H9 (cell line): ENCODE measurements around the gene ZNF609. TPM values are rescaled to one million over a fixed set of nuclear protein-coding genes. Genes with fewer than 3 reads are reported as not detected.
A peak's percentile ranks its signal among the peaks of the same experiment; 100 is the strongest.

Experiments
- DNase-seq: peaks from one replicate; pipeline ENCODE4 v3.0.0-alpha.2; 2017
- H2AFZ ChIP-seq: one replicate; pipeline ENCODE4 v1.6.1; 2013; ENCODE audit warnings: mild to moderate bottlenecking, low read length, control low read depth, moderate library complexity
- H2AK5ac ChIP-seq: 2 replicates; pipeline ENCODE4 v1.6.1; 2013; ENCODE audit warnings: low read length, control low read depth, mixed read lengths; ENCODE audit not compliant: insufficient read length
- H2BK120ac ChIP-seq: one replicate; pipeline ENCODE4 v1.6.1; 2013; ENCODE audit warnings: low read depth, mild to moderate bottlenecking, low read length, control low read depth, inconsistent platforms; ENCODE audit not compliant: poor library complexity, severe bottlenecking
- H2BK12ac ChIP-seq: 2 replicates; pipeline ENCODE4 v1.6.1; 2013; ENCODE audit warnings: low read length, control low read depth, mixed read lengths, low read depth; ENCODE audit not compliant: insufficient read length
- H2BK15ac ChIP-seq: 2 replicates; pipeline ENCODE4 v1.6.1; 2013; ENCODE audit warnings: low read depth, low read length, control low read depth
- H2BK20ac ChIP-seq: one replicate; pipeline ENCODE4 v1.6.1; 2013; ENCODE audit warnings: low read depth, mild to moderate bottlenecking, low read length, control low read depth, inconsistent platforms; ENCODE audit not compliant: poor library complexity, severe bottlenecking
- H2BK5ac ChIP-seq: 2 replicates; pipeline ENCODE4 v1.6.1; 2013; ENCODE audit warnings: low read length, control low read depth, mixed read lengths; ENCODE audit not compliant: insufficient read length
- H3K14ac ChIP-seq: 2 replicates; pipeline ENCODE4 v1.6.1; 2013; ENCODE audit warnings: low read length, control low read depth; ENCODE audit not compliant: insufficient read depth
- H3K18ac ChIP-seq: 2 replicates; pipeline ENCODE4 v1.6.1; 2013; ENCODE audit warnings: low read depth, mild to moderate bottlenecking, mixed read lengths, low read length, control low read depth; ENCODE audit not compliant: insufficient read length
- H3K23ac ChIP-seq: 2 replicates; pipeline ENCODE4 v1.6.1; 2013; ENCODE audit warnings: low read length, control low read depth, mixed read lengths, low read depth; ENCODE audit not compliant: insufficient read length
- H3K23me2 ChIP-seq: 2 replicates; pipeline ENCODE4 v1.6.1; 2013; ENCODE audit warnings: low read depth, mild to moderate bottlenecking, mixed read lengths, low read length, control low read depth; ENCODE audit not compliant: insufficient read length, poor library complexity, severe bottlenecking
- H3K27ac ChIP-seq: 2 replicates; pipeline ENCODE4 v1.5.1; 2013; ENCODE audit warnings: low read length, control low read depth, mixed read lengths, low read depth; ENCODE audit not compliant: insufficient read length
- H3K27me3 ChIP-seq: 2 replicates; pipeline ENCODE4 v1.6.1; 2013; ENCODE audit warnings: low read length, control low read depth, inconsistent platforms; ENCODE audit not compliant: insufficient read depth
- H3K4ac ChIP-seq: 2 replicates; pipeline ENCODE4 v1.6.1; 2013; ENCODE audit warnings: low read depth, mild to moderate bottlenecking, control low read depth, inconsistent platforms, low read length, moderate library complexity
- H3K4me1 ChIP-seq: 2 replicates; pipeline ENCODE4 v1.6.1; 2013; ENCODE audit warnings: low read length, control low read depth, inconsistent platforms; ENCODE audit not compliant: insufficient read depth
- H3K4me2 ChIP-seq: 2 replicates; pipeline ENCODE4 v1.6.1; 2013; ENCODE audit warnings: low read length, control low read depth, mixed read lengths; ENCODE audit not compliant: insufficient read length, insufficient read depth
- H3K56ac ChIP-seq: 2 replicates; pipeline ENCODE4 v1.6.1; 2013; ENCODE audit warnings: low read depth, mild to moderate bottlenecking, mixed read lengths, low read length, control low read depth; ENCODE audit not compliant: insufficient read length
- H3K79me1 ChIP-seq: 2 replicates; pipeline ENCODE4 v1.6.1; 2013; ENCODE audit warnings: low read depth, mild to moderate bottlenecking, moderate library complexity, low read length, control low read depth, inconsistent platforms; ENCODE audit not compliant: insufficient read depth, poor library complexity, severe bottlenecking
- H3K79me2 ChIP-seq: 2 replicates; pipeline ENCODE4 v1.6.1; 2013; ENCODE audit warnings: low read length, control low read depth, inconsistent platforms; ENCODE audit not compliant: insufficient read depth
- H3K9ac ChIP-seq: 2 replicates; pipeline ENCODE4 v1.6.1; 2013; ENCODE audit warnings: low read length, control low read depth, mixed read lengths; ENCODE audit not compliant: insufficient read length; ENCODE audit errors: extremely low read depth
- H3K9me3 ChIP-seq: one replicate; pipeline ENCODE4 v1.6.1; 2013; ENCODE audit warnings: low read depth, low read length, inconsistent platforms; ENCODE audit not compliant: control insufficient read depth
- H3T11ph ChIP-seq: one replicate; pipeline ENCODE4 v1.6.1; 2013; ENCODE audit warnings: mild to moderate bottlenecking, low read length, control low read depth, inconsistent platforms
- H4K20me1 ChIP-seq: one replicate; pipeline ENCODE4 v1.6.1; 2013; ENCODE audit not compliant: control insufficient read depth, insufficient read length, insufficient read depth
- H4K5ac ChIP-seq: 2 replicates; pipeline ENCODE4 v1.6.1; 2013; ENCODE audit warnings: low read depth, mild to moderate bottlenecking, mixed read lengths, low read length, control low read depth; ENCODE audit not compliant: insufficient read length
- H4K8ac ChIP-seq: replicated peaks from 2 replicates; pipeline ENCODE4 v1.6.1; 2013; ENCODE audit warnings: low read length, control low read depth, mixed read lengths, low read depth; ENCODE audit not compliant: insufficient read length
- H4K91ac ChIP-seq: 2 replicates; pipeline ENCODE4 v1.6.1; 2013; ENCODE audit warnings: low read depth, mild to moderate bottlenecking, moderate library complexity, mixed read lengths, low read length, control low read depth; ENCODE audit not compliant: insufficient read length
- H3K27ac Mint-ChIP-seq, 3 experiments: 2 replicates in 2 of 3; 3 replicates in 1 of 3; pipeline ENCODE4 v1.8.0; 2020 to 2021; ENCODE audit warnings: mixed read lengths in 3 of 3, mild to moderate bottlenecking in 1 of 3, moderate library complexity in 1 of 3
- H3K27me3 Mint-ChIP-seq: 2 replicates; pipeline ENCODE4 v1.8.0; 2021; ENCODE audit warnings: low read depth, mild to moderate bottlenecking, moderate library complexity, mixed read lengths
- H3K36me3 Mint-ChIP-seq, 3 experiments: 2 replicates in 2 of 3; 3 replicates in 1 of 3; pipeline ENCODE4 v1.8.0; 2020 to 2021; ENCODE audit warnings: low read depth in 3 of 3, mixed read lengths in 3 of 3; ENCODE audit not compliant: insufficient read depth in 1 of 3
- H3K4me1 Mint-ChIP-seq, 2 experiments: 2 replicates each; pipeline ENCODE4 v1.8.0; 2020; ENCODE audit warnings: mixed read lengths in 2 of 2
- H3K4me3 Mint-ChIP-seq, 2 experiments: 2 replicates in 1 of 2; 3 replicates in 1 of 2; pipeline ENCODE4 v1.8.0; 2020 to 2021; ENCODE audit warnings: mild to moderate bottlenecking in 2 of 2, mixed read lengths in 2 of 2, moderate library complexity in 1 of 2
- H3K9me3 Mint-ChIP-seq, 2 experiments: 2 replicates in 1 of 2; 3 replicates in 1 of 2; pipeline ENCODE4 v1.8.0; 2020; ENCODE audit warnings: mild to moderate bottlenecking in 2 of 2, mixed read lengths in 2 of 2, moderate library complexity in 1 of 2
- CTCF ChIP-seq: fragments of 200-600 bp; sonication (generic); conservative IDR thresholded peaks from 3 replicates; pipeline ENCODE4 v1.8.0; 2021; ENCODE audit warnings: antibody characterized with exemption, mild to moderate bottlenecking
- WGBS: extraction: QIAGEN DNeasy Blood & Tissue Kit; methylation state at CpG from one replicate; pipeline ENCODE4 v1.1.7; 2013; ENCODE audit warnings: missing lambda C conversion rate, low lambda C conversion rate, mixed read lengths; ENCODE audit not compliant: insufficient read length; ENCODE audit errors: extremely low coverage; 5-methylcytosine and 5-hydroxymethylcytosine counted together
- total RNA-seq: library from RNA; stranded (reverse); gene quantifications from 2 replicates; pipeline ENCODE4 v1.2.1, GENCODE V29; 2021

ZNF609 gene
- total RNA-seq, 1 experiment from 2014 or later = 45.3 TPM

- H3K9ac ChIP-seq = peak overlapping the region; percentile 83
- WGBS = no CpG with 5 or more reads among the region's 3 CpGs
- no peaks in the 10 kb centered on the region for H4K20me1 ChIP-seq
These were observed 240.7 kb downstream of the ZNF609 start for GRCh38 chr15:64701051-64701450.

More at GRCh38 chr15:64701051-64701450, 240.7 kb downstream of the ZNF609 start:
- H3K4ac ChIP-seq = no peak overlapping the region
- no peak for TF ChIP-seq CTCF
- H3K27ac ChIP-seq = peak overlapping the region; percentile 97
- H2BK120ac ChIP-seq = no peak overlapping the region
- no peak overlapping the region for H3K18ac ChIP-seq
- peaks cover 33% of the 10 kb centered on the region; the same call in 1 of the 2 replicates for H3K79me2 ChIP-seq
- no peak overlapping the region for H3K23ac ChIP-seq
- peaks cover 4% of the 10 kb centered on the region for H3K79me1 ChIP-seq
- no peak overlapping the region for H2AK5ac ChIP-seq
- peak overlapping the region; percentile 78 to 93 for H3K4me3 Mint-ChIP-seq
- H3K14ac ChIP-seq = no peak overlapping the region
- H2BK5ac ChIP-seq = no peak overlapping the region
- H3K36me3 Mint-ChIP-seq = peaks cover 18 to 61% (median 31%) of the 10 kb centered on the region in 3 experiments
- H3K4me1 Mint-ChIP-seq = peaks cover 61 to 65% of the 10 kb centered on the region in 2 experiments
- H2BK12ac ChIP-seq = no peak overlapping the region
- H4K91ac ChIP-seq = no peak overlapping the region
- peaks cover 2% of the 10 kb centered on the region; the same call in 1 of the 2 replicates for H3K27me3 Mint-ChIP-seq
- H3K4me2 ChIP-seq = peak overlapping the region; percentile 95
- no peak overlapping the region for H2AFZ ChIP-seq
- H3K4me1 ChIP-seq = peaks cover 19% of the 10 kb centered on the region; the same call in 1 of the 2 replicates
- H3K9me3 ChIP-seq = no peaks in the 10 kb centered on the region
- no peak overlapping the region for H3K56ac ChIP-seq
- H3K27ac Mint-ChIP-seq = peak overlapping the region; percentile 98 to 100 (median 98)
- no peak overlapping the region for H3T11ph ChIP-seq
- H3K27me3 ChIP-seq = no peaks in the 10 kb centered on the region
- no peak for DNase-seq
- H4K5ac ChIP-seq = no peak overlapping the region
- H3K9me3 Mint-ChIP-seq = peaks cover 0 to 2% of the 10 kb centered on the region in 2 experiments; a peak in 2 of 5 replicates
- H4K8ac ChIP-seq = no peak overlapping the region
- no peak overlapping the region for H2BK20ac ChIP-seq
- H3K23me2 ChIP-seq = peaks cover 25% of the 10 kb centered on the region
- no peak overlapping the region for H2BK15ac ChIP-seq
